ENCODE measurements around the gene ERBB2. TPM values are rescaled to one million over a fixed set of nuclear protein-coding genes. Genes with fewer than 3 reads are reported as not detected.

ERBB2 gene
- total RNA-seq, 1 donor from 2014 or later: 86.0 TPM

DNA sequence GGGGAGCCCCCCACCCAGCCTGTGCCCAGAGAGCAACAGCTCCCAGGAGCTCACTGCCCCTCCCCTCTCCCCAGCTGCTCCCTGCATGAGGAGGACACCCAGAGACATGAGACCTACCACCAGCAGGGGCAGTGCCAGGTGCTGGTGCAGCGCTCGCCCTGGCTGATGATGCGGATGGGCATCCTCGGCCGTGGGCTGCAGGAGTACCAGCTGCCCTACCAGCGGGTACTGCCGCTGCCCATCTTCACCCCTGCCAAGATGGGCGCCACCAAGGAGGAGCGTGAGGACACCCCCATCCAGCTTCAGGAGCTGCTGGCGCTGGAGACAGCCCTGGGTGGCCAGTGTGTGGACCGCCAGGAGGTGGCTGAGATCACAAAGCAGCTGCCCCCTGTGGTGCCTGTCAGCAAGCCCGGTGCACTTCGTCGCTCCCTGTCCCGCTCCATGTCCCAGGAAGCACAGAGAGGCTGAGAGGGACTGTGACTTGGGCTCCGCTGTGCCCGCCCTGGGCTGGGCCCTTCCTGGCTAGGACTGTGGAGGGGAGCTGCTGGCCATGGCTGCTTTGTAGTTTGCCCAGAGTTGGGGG is 34.1 kb upstream of the ERBB2 start:
- Mint-ChIP-seq H3K27me3 (ENCODE audit: low read depth) (peaks cover 14% of the 10 kb centered on the region), H3K4me3 (ENCODE audit: unreplicated experiment) (no peak overlapping the region), H3K36me3 (ENCODE audit: low read depth) (peaks cover 5% of the 10 kb centered on the region), H3K27ac (ENCODE audit: unreplicated experiment) (no peak overlapping the region), H3K9me3 (ENCODE audit: low read depth) (no peaks in the 10 kb centered on the region), H3K4me1 (ENCODE audit: low read depth) (peaks cover 38% of the 10 kb centered on the region)
- TF ChIP-seq CTCF (IDR thresholded peaks at IDR 0.05): peak; percentile 54
- DNase-seq (ENCODE audit: low spot score): no peak

DNA sequence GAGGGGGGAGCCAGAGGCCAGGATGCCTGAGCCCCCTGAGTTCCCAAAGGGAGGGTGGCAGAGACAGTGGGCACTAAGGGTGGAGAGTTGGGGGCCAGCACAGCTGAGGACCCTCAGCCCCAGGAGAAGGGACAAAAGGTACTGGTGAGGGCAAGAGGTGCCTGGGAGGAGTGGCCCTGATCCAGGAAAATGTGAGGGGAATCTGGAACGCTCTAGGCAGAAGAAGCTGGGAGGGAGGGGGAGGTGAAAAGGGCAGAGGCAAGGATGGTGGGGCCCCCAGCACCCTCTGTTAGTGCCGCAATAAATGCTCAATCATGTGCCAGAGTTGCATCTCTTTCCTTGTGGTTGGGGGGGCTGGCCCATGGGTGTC is 33.6 kb upstream of the ERBB2 start:
- no peaks in the 10 kb centered on the region for H3K9me3 Mint-ChIP-seq (ENCODE audit: low read depth)
- no peak overlapping the region for H3K27ac Mint-ChIP-seq (ENCODE audit: unreplicated experiment)
- H3K36me3 Mint-ChIP-seq (ENCODE audit: low read depth): peaks cover 2% of the 10 kb centered on the region
- no peak for TF ChIP-seq CTCF (IDR thresholded peaks at IDR 0.05)
- no peak for DNase-seq (ENCODE audit: low spot score)
- no peak overlapping the region for H3K4me3 Mint-ChIP-seq (ENCODE audit: unreplicated experiment)
- peaks cover 33% of the 10 kb centered on the region for H3K4me1 Mint-ChIP-seq (ENCODE audit: low read depth)
- H3K27me3 Mint-ChIP-seq (ENCODE audit: low read depth): peaks cover 15% of the 10 kb centered on the region

DNA sequence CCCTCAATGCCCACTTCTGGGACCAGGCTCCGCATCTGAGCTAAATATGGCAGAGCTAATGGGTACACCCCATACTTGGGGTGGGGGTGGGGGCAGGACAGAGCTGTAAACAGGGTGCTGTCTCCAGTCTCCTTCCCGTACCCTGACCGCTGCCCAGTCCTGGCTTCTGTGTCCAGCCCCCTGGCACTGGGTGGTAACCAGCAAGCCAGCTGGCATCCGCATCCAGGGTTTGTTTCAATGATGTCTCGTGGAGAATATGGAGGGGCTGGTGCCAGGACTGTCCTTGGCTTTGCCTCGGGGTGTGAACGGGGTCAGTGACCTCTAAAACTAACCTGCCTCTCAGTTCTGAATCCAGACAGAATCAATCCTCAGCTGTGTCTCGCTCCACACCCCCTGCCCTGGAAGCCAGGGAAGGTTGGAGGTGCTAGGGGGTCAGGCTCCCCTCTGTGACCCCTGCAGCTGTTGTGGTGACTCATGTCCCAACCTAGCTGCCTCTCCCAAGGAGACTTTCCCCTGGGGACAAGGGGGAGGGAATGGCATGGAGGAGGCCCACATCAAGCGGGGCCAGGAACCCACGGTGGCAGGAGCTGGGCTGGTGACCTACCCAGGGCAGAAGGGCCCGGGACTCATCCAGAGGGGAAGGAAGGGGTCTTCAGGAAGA is 33.1 kb upstream of the ERBB2 start:
- no peaks in the 10 kb centered on the region for H3K36me3 Mint-ChIP-seq (ENCODE audit: low read depth)
- peaks cover 15% of the 10 kb centered on the region for H3K27me3 Mint-ChIP-seq (ENCODE audit: low read depth)
- H3K4me3 Mint-ChIP-seq (ENCODE audit: unreplicated experiment): no peak overlapping the region
- no peak for TF ChIP-seq CTCF (IDR thresholded peaks at IDR 0.05)
- no peak for DNase-seq (ENCODE audit: low spot score)
- H3K27ac Mint-ChIP-seq (ENCODE audit: unreplicated experiment): no peak overlapping the region
- H3K4me1 Mint-ChIP-seq (ENCODE audit: low read depth): peaks cover 33% of the 10 kb centered on the region
- no peaks in the 10 kb centered on the region for H3K9me3 Mint-ChIP-seq (ENCODE audit: low read depth)

- no peak for TF ChIP-seq CTCF (IDR thresholded peaks at IDR 0.05)
- no peaks in the 10 kb centered on the region for H3K9me3 Mint-ChIP-seq (ENCODE audit: low read depth)
- no peak overlapping the region for H3K27ac Mint-ChIP-seq (ENCODE audit: unreplicated experiment)
- no peak overlapping the region for H3K4me3 Mint-ChIP-seq (ENCODE audit: unreplicated experiment)
- peaks cover 19% of the 10 kb centered on the region for H3K27me3 Mint-ChIP-seq (ENCODE audit: low read depth)
- no peaks in the 10 kb centered on the region for H3K36me3 Mint-ChIP-seq (ENCODE audit: low read depth)
- H3K4me1 Mint-ChIP-seq (ENCODE audit: low read depth): peaks cover 31% of the 10 kb centered on the region
- no peak for DNase-seq (ENCODE audit: low spot score)
These were observed 32.5 kb upstream of the ERBB2 start for GRCh38 chr17:39667262-39667944.

GRCh38 chr17:39667945-39668924 is 31.6 kb upstream of the ERBB2 start, which contains the start of gene PNMT:
TSS of gene PNMT (plus strand) at chr17:39668453. CDS start at chr17:39668476, 23 bp downstream.
- H3K27ac Mint-ChIP-seq (ENCODE audit: unreplicated experiment): no peak within 1 kb of the TSS
- TF ChIP-seq CTCF (IDR thresholded peaks at IDR 0.05): peak; percentile 82
- peaks cover 28% of the 10 kb centered on the region for H3K4me1 Mint-ChIP-seq (ENCODE audit: low read depth)
- H3K4me3 Mint-ChIP-seq (ENCODE audit: unreplicated experiment): peak within 1 kb of the TSS; percentile 42
- peaks cover 19% of the 10 kb centered on the region for H3K27me3 Mint-ChIP-seq (ENCODE audit: low read depth)
- DNase-seq (ENCODE audit: low spot score): no peak
- no peaks in the 10 kb centered on the region for H3K9me3 Mint-ChIP-seq (ENCODE audit: low read depth)
- no peaks in the 10 kb centered on the region for H3K36me3 Mint-ChIP-seq (ENCODE audit: low read depth)
